Testis (tissue), 3 donors: Measurements from ENCODE around the gene MLKL. TPM values are rescaled to one million over a fixed set of nuclear protein-coding genes. Genes with fewer than 3 reads are reported as not detected.

Source experiments
- DNase-seq: peaks from one replicate; pipeline ENCODE4 v3.0.0-alpha.2; 2019
- H3K27ac ChIP-seq, 2 donors: fragments of 200-600 bp; sonication (generic); one replicate each; pipeline ENCODE4 v1.5.1; 2019
- H3K27me3 ChIP-seq: fragments of 200-600 bp; sonication (generic); one replicate; pipeline ENCODE4 v1.5.1; 2019
- H3K36me3 ChIP-seq: fragments of 200-600 bp; sonication (generic); one replicate; pipeline ENCODE4 v1.5.1; 2017; ENCODE audit warnings: low read depth; ENCODE audit errors: missing control alignments
- H3K4me1 ChIP-seq: fragments of 200-600 bp; sonication (generic); one replicate; pipeline ENCODE4 v1.5.1; 2019
- H3K4me3 ChIP-seq, 2 donors: fragments of 200-600 bp; sonication (generic); one replicate each; pipeline ENCODE4 v1.5.1; 2017 to 2019
- H3K9me3 ChIP-seq: fragments of 200-600 bp; sonication (generic); one replicate; pipeline ENCODE4 v1.5.1; 2017
- CTCF ChIP-seq, 3 experiments: fragments of 450-650 bp in 2 of 3; fragments of 200-600 bp in 1 of 3; sonication (generic) in 1 of 3; IDR thresholded peaks; one replicate each; pipeline ENCODE4 v1.5.1; 2016 to 2019; ENCODE audit warnings: antibody characterized with exemption in 3 of 3, mild to moderate bottlenecking in 2 of 3, moderate library complexity in 1 of 3
- POLR2A ChIP-seq: fragments of 450-650 bp; IDR thresholded peaks from one replicate; pipeline ENCODE4 v1.6.1; 2017; ENCODE audit warnings: antibody characterized with exemption, mild to moderate bottlenecking, moderate library complexity
- WGBS, 2 donors: methylation state at CpG; one replicate each; pipeline ENCODE4 v1.1.5; 2018; 5-methylcytosine and 5-hydroxymethylcytosine counted together
- intact Hi-C: fragments of 100-400 bp; cut with DNase I; formaldehyde crosslinking; loops from one replicate; pipeline ENCODE4 v1.15.1; 2023; ENCODE audit warnings: low total_unique reads
- polyA plus RNA-seq: library from polyadenylated mRNA; stranded (reverse); fragments of 350-450 nt; fragmentation: Illumina TruSeq; extraction: RNeasy Lipid Tissue Mini Kit (QIAGEN cat#74804); gene quantifications from one replicate; pipeline ENCODE4 v1.2.3, GENCODE V29; 2014; ENCODE audit warnings: low read depth, low replicate concordance; ENCODE audit not compliant: insufficient read depth
- total RNA-seq, 2 donors: library from RNA; depleted of rRNA; stranded (reverse); fragments of >200 nt; gene quantifications; one replicate each; pipeline ENCODE4 v1.2.3, GENCODE V29; 2016

The MLKL gene
- total and polyA plus RNA-seq, 3 donors from 2014 or later, result 3.5 to 4.8 (median 4.5) TPM

- 83 to 99% methylated on average over 6 to 7 of the region's 10 CpGs for WGBS, 2 donors
- TF ChIP-seq POLR2A (no peak), CTCF (IDR thresholded peaks at IDR 0.05) (no peak)
- Histone ChIP-seq H3K36me3 (no peaks in the 10 kb centered on the region), H3K4me3 (no peak overlapping the region), H3K27ac (no peak overlapping the region), H3K9me3 (no peaks in the 10 kb centered on the region), H3K27me3 (no peaks in the 10 kb centered on the region), H3K4me1 (no peaks in the 10 kb centered on the region)
- DNase-seq, result no peak
- intact Hi-C loops, result loop anchor here (5.0 kb wide), 1 partner anchor 148 kb away; no protein-coding TSS in a partner anchor
Measured at GRCh38 chr16:74713876-74714275, 13.2 kb upstream of the MLKL start.

- 66 to 91% methylated on average over 9 to 10 of the region's 10 CpGs for WGBS, 2 donors
- H3K36me3 ChIP-seq, result no peaks in the 10 kb centered on the region
- DNase-seq, result no peak
- no peak overlapping the region for H3K4me3 ChIP-seq
- no peaks in the 10 kb centered on the region for H3K27me3 ChIP-seq
- no peaks in the 10 kb centered on the region for H3K9me3 ChIP-seq
- H3K4me1 ChIP-seq, result no peaks in the 10 kb centered on the region
- intact Hi-C loops, result loop anchor here (5.0 kb wide), 1 partner anchor 149 kb away; no protein-coding TSS in a partner anchor
- TF ChIP-seq CTCF (IDR thresholded peaks at IDR 0.05) (no peak), POLR2A (no peak)
- no peak overlapping the region for H3K27ac ChIP-seq
Measured at GRCh38 chr16:74713325-74713724, 12.7 kb upstream of the MLKL start.

GRCh38 chr16:74711938-74712337, 11.3 kb upstream of the MLKL start:
- Histone ChIP-seq H3K9me3 (no peaks in the 10 kb centered on the region), H3K4me1 (no peaks in the 10 kb centered on the region), H3K27me3 (no peaks in the 10 kb centered on the region), H3K36me3 (no peaks in the 10 kb centered on the region), H3K27ac (no peak overlapping the region), H3K4me3 (no peak overlapping the region)
- TF ChIP-seq POLR2A (no peak), CTCF (IDR thresholded peaks at IDR 0.05) (no peak)
- DNase-seq, result no peak
- WGBS, 2 donors, result 94 to 97% methylated on average over 9 to 10 of the region's 12 CpGs
- intact Hi-C loops, result loop anchor here (5.0 kb wide), 1 partner anchor 150 kb away; no protein-coding TSS in a partner anchor

- no peak overlapping the region for H3K27ac ChIP-seq
- no peaks in the 10 kb centered on the region for H3K9me3 ChIP-seq
- intact Hi-C loops, result loop anchor here (5.0 kb wide), 1 partner anchor 152 kb away; no protein-coding TSS in a partner anchor
Measured at GRCh38 chr16:74710401-74710800, 9.7 kb upstream of the MLKL start.

More at GRCh38 chr16:74710401-74710800, 9.7 kb upstream of the MLKL start:
- H3K4me1 ChIP-seq, result no peaks in the 10 kb centered on the region
- H3K27me3 ChIP-seq, result no peaks in the 10 kb centered on the region
- TF ChIP-seq POLR2A (no peak), CTCF (IDR thresholded peaks at IDR 0.05) (no peak)
- DNase-seq, result no peak
- no peaks in the 10 kb centered on the region for H3K36me3 ChIP-seq
- no peak overlapping the region for H3K4me3 ChIP-seq
- WGBS, 2 donors, result 95 to 96% methylated on average over 8 of the region's 8 CpGs
